AG09309 (cell line): Measurements from ENCODE around the gene HAUS8.
"Not testable (repeated sequence)": the region's sequence is repeated elsewhere in the genome, so short reads cannot be mapped to it uniquely, and the experiment has no call there.

Experiments used
- DNase-seq: peaks from one replicate; pipeline ENCODE4 v3.0.0-alpha.2; 2010; ENCODE audit warnings: low read depth
- H3K4me3 ChIP-seq: 2 replicates; pipeline ENCODE4 v1.5.1; 2011; ENCODE audit warnings: mild to moderate bottlenecking, low read depth, low read length, moderate library complexity; ENCODE audit not compliant: control insufficient read depth
- CTCF ChIP-seq: IDR thresholded peaks from 2 replicates; pipeline ENCODE4 v1.5.1; 2011; ENCODE audit warnings: mild to moderate bottlenecking, low read depth, low read length, inconsistent platforms; ENCODE audit not compliant: insufficient read depth, control insufficient read depth; ENCODE audit errors: missing control alignments

Gene HAUS8

DNA sequence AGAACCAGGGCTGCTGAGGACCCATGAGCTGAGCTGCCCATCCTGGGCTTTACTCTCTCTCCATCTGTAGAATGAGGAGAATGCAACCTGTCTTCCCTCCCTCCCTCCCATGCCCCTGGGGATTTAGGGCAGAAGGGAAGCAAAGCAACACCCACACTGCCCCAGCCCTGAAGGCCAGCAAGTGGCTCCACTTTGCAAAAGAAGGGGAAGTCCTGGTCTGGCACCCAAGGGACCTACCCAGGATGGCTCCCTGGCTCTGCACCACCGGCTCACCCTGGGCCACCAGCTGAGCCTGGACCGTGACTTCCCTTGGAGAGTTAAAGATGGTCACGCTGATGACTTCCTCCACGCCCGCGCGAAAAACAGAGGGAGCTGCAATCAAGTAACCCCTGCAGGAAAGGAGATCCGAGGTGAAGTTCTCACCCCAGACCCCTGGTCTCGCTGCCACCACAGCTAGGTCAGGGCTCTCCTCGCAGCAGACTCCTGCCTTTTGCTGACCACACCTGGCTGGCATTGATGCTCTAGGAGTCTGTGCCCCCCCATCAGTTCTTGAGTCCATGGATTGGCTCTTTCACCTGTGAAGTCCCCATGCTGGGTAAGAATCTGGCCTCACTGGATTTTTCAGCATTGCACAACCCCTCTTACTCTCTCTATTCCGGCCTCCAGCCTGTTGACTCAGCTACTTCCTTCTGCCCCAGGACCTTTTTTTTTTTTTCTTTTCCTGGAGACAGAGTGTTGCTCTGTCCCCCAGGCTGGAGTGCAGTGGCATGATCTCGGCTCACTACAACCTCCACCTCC lies 53.3 kb downstream of the HAUS8 start:
- H3K4me3 ChIP-seq, result no peak overlapping the region
- no peak for DNase-seq
- TF ChIP-seq CTCF, result no peak

- H3K4me3 ChIP-seq, result no peak overlapping the region
- TF ChIP-seq CTCF, result no peak
- DNase-seq, result no peak
These were observed 53.9 kb downstream of the HAUS8 start for GRCh38 chr19:17021328-17021727.

DNA sequence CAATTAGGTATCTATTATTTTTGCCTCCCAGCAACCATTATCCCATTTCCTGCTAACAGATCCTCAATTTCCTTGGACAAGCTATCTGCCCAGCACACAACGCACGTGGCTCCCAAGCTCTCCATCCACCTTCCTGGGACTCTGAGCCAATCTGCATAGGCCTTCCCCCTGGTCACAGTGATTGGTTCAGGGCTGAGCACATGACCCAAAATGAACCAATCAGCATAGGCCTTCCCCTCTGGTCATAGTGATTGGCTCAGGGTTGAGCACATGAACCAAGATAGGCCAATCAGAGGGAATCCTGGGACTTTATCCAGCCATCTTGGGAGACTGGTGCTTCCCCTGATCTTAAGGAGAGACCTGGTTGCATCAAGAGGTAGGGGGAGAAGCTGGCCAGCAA lies 54.4 kb downstream of the HAUS8 start:
- TF ChIP-seq CTCF, result no peak
- DNase-seq, result no peak
- H3K4me3 ChIP-seq, result no peak overlapping the region

- no peak for DNase-seq
- no peak overlapping the region for H3K4me3 ChIP-seq
- TF ChIP-seq CTCF, result no peak
These were observed 54.9 kb downstream of the HAUS8 start for GRCh38 chr19:17020385-17020784.

DNA sequence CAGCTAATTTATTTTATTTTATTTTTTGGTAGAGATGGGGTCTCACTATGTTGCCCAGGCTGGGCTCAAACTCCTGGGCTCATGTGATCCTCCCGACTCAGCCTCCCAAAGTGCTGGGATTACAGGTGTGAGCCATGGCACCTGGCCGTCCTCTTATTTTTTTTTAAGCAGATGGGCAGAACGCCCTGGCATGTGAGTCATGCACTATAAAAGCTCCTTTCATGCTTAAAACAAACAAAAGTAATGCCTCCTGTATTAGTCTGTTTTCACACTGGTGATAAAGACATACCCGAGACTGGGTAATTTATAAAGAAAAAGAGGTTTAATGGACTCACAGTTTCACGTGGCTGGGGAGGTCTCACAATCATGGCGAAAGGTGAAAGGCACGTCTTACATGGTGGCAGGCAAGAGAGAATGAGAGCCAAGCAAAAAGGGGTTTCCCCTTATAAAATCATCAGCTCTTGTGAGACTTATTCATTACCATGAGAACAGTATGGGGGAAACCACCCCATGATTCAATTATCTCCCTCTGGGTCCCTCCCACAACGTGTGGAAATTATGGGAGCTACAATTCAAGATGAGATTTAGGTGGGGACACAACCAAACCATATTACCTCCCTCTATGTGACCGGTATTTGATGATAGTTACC lies 60.9 kb downstream of the HAUS8 start:
- DNase-seq, H3K4me3 ChIP-seq: not testable (repeated sequence)

DNA sequence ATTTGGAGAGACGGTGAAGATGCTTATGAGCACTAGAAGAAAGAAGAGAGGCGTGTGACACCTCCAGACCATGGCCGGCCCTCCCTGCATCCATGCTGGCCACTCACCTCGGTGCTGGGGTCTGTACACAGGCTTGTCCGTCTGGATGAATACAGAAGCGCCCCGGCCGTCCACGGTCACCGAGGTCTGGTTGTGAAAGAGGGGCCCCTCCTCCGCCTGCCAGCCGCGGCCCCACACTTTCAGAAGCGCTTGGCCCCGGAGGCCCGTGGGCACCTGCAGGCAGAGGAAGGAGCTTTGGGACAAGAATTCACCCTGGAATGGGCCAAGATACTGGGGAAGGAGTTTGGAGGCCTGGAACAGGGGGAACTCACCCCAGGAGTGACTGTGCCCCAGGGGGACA lies 63.8 kb downstream of the HAUS8 start:
- no peak for TF ChIP-seq CTCF
- no peak overlapping the region for H3K4me3 ChIP-seq
- no peak for DNase-seq

DNA sequence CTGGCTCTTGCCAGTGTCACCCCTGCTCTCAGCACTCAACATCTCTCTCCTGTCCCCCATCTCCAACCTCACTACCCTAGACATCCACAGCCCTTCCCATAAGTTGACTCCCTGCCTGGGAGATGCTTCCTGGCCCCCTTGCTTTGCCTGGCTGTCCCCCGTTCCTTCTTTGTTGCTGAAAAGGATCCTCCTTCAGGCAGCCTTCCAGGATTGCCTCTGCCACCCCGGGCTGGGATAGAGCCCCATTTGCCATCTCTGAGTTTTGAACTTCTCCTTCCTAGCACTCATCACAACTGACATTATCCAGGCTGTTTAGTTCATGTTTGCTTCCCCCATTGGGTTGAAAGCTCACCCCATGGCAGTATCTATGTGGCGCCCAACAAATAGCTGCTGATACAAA lies 68.7 kb downstream of the HAUS8 start:
- no peak for DNase-seq

More for the DNA sequence above, 68.7 kb downstream of the HAUS8 start:
- no peak for TF ChIP-seq CTCF
- no peak overlapping the region for H3K4me3 ChIP-seq
